Esophagus muscularis mucosa (tissue), 4 donors: ENCODE measurements around the gene EHBP1. TPM values are rescaled to one million over a fixed set of nuclear protein-coding genes. Genes with fewer than 3 reads are reported as not detected.

Source experiments
- DNase-seq: peaks from one replicate; pipeline ENCODE4 v3.0.0-alpha.2; 2017; ENCODE audit errors: extremely low spot score
- H3K27ac ChIP-seq, 4 donors: fragments of 200-600 bp; sonication (generic); replicated peaks in 1 of 4; 1 replicate in 3 of 4; 2 replicates in 1 of 4; pipeline ENCODE4 v1.5.1; 2016 to 2019; ENCODE audit warnings: mild to moderate bottlenecking in 1 of 4
- H3K27me3 ChIP-seq, 4 donors: fragments of 200-600 bp; sonication (generic); one replicate each; pipeline versions ENCODE4 v1.5.1 to v1.6.0; 2016 to 2019
- H3K36me3 ChIP-seq, 4 donors: fragments of 200-600 bp; sonication (generic); one replicate each; pipeline ENCODE4 v1.5.1; 2016 to 2019
- H3K4me1 ChIP-seq, 4 donors: fragments of 200-600 bp; sonication (generic); one replicate each; pipeline ENCODE4 v1.5.1; 2016 to 2019
- H3K4me3 ChIP-seq, 4 donors: fragments of 200-600 bp; sonication (generic); 1 replicate in 2 of 4; 2 replicates in 2 of 4; pipeline ENCODE4 v1.5.1; 2016 to 2019; ENCODE audit warnings: mild to moderate bottlenecking in 4 of 4, moderate library complexity in 1 of 4
- H3K9me3 ChIP-seq, 4 donors: fragments of 200-600 bp; sonication (generic); 1 replicate in 3 of 4; 2 replicates in 1 of 4; pipeline ENCODE4 v1.5.1; 2016 to 2019
- CTCF ChIP-seq, 3 experiments: fragments of 200-600 bp in 2 of 3; fragments of 450-650 bp in 1 of 3; sonication (generic) in 2 of 3; IDR thresholded peaks; one replicate each; pipeline ENCODE4 v1.5.1; 2017 to 2019; ENCODE audit warnings: antibody characterized with exemption in 3 of 3, mild to moderate bottlenecking in 2 of 3, moderate library complexity in 1 of 3
- EP300 ChIP-seq: sonication (generic); formaldehyde crosslinking; IDR thresholded peaks from one replicate; pipeline ENCODE4 v1.6.1; 2017; ENCODE audit warnings: antibody characterized with exemption
- POLR2A ChIP-seq: fragments of 450-650 bp; IDR thresholded peaks from one replicate; pipeline ENCODE4 v1.6.1; 2017; ENCODE audit warnings: antibody characterized with exemption, moderate library complexity, mild to moderate bottlenecking, low read depth
- POLR2AphosphoS5 ChIP-seq, 2 donors: sonication (generic); formaldehyde crosslinking; IDR thresholded peaks; one replicate each; pipeline ENCODE4 v1.6.1; 2017; ENCODE audit warnings: antibody characterized with exemption in 2 of 2
- WGBS: methylation state at CpG from one replicate; pipeline ENCODE4 v1.1.5; 2018; 5-methylcytosine and 5-hydroxymethylcytosine counted together
- intact Hi-C: fragments of 100-400 bp; cut with DNase I; formaldehyde crosslinking; loops from one replicate; pipeline ENCODE4 v1.15.1; 2023
- total RNA-seq, 4 donors: library from RNA; depleted of rRNA; stranded (reverse); fragments of >200 nt; gene quantifications; one replicate each; pipeline versions ENCODE4 v1.1.0 to v1.2.1, GENCODE V29; 2016

Gene EHBP1
- total RNA-seq, 4 donors from 2014 or later: 103 to 199 (median 151) TPM

DNA sequence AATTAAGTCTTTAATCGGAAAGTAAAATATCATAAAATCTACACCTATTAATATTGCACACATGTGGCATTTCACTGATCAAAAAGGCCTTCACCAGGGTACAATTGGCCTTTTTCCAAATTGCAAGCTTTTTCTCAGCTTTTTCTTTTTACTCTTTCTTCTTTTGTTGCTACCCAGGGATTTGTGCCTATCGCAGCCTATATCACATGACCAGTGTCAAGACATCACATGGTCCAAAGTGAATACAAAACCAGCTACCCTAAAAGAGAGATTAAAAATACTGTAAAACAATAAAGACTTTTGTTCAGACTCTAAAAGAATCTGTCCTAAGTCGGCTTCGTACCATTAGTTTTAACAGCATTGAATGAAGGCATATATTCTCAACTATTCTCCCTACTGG is 330.1 kb downstream of the EHBP1 start:
- peaks cover 0 to 36% (median 2%) of the 10 kb centered on the region in 4 donors for H3K36me3 ChIP-seq
- H3K4me3 ChIP-seq: no peak overlapping the region
- intact Hi-C loops: no loop called here
- no peaks in the 10 kb centered on the region for H3K9me3 ChIP-seq
- TF ChIP-seq EP300 (no peak), CTCF (IDR thresholded peaks at IDR 0.05) (no peak), POLR2A (no peak), POLR2AphosphoS5 (IDR thresholded peaks at IDR 0.05) (no peak)
- 96% methylated on average over 4 of the region's 4 CpGs for WGBS
- no peaks in the 10 kb centered on the region for H3K27me3 ChIP-seq
- no peaks in the 10 kb centered on the region for H3K4me1 ChIP-seq
- no peak for DNase-seq
- H3K27ac ChIP-seq: no peak overlapping the region

DNA sequence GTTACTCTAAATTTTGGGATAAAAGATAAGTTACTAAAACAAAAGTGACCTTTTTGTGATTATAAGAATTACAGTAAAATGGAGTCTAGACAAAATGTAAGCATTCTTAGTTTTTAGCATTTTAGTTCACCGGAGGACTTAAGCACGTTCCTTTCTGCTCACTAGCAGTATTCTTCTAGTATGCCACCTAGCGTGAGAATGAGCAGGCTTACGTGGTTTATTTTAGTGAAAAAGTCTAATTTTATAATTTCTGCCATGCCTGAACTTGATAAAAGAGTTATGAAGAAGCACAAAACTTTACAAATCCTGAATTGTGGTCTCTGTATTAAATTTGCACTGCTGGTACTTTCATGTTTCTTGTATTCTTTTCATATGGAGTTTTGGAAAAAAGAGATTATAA is 332.5 kb downstream of the EHBP1 start:
- TF ChIP-seq POLR2AphosphoS5 (IDR thresholded peaks at IDR 0.05) (no peak), EP300 (no peak), CTCF (IDR thresholded peaks at IDR 0.05) (no peak), POLR2A (no peak)
- Histone ChIP-seq H3K4me3 (no peak overlapping the region), H3K4me1 (no peaks in the 10 kb centered on the region), H3K9me3 (no peaks in the 10 kb centered on the region), H3K36me3 (peaks cover 0 to 28% (median 0%) of the 10 kb centered on the region in 4 donors), H3K27me3 (peaks cover 0 to 5% (median 0%) of the 10 kb centered on the region in 4 donors), H3K27ac (no peak overlapping the region)
- intact Hi-C loops: no loop called here
- WGBS: 98% methylated on average over 4 of the region's 4 CpGs
- DNase-seq: no peak

- TF ChIP-seq EP300 (no peak), CTCF (IDR thresholded peaks at IDR 0.05) (no peak), POLR2A (no peak), POLR2AphosphoS5 (IDR thresholded peaks at IDR 0.05) (no peak)
- Histone ChIP-seq H3K27ac (no peak overlapping the region), H3K27me3 (peaks cover 0 to 16% (median 2%) of the 10 kb centered on the region in 4 donors), H3K9me3 (no peaks in the 10 kb centered on the region), H3K4me3 (no peak overlapping the region), H3K36me3 (peaks cover 9 to 41% (median 10%) of the 10 kb centered on the region in 4 donors), H3K4me1 (no peaks in the 10 kb centered on the region)
- WGBS: 97% methylated on average over 1 of the region's 1 CpG
- DNase-seq: no peak
- intact Hi-C loops: no loop called here
Measured at GRCh38 chr2:63040586-63040985, 335.1 kb downstream of the EHBP1 start.

DNA sequence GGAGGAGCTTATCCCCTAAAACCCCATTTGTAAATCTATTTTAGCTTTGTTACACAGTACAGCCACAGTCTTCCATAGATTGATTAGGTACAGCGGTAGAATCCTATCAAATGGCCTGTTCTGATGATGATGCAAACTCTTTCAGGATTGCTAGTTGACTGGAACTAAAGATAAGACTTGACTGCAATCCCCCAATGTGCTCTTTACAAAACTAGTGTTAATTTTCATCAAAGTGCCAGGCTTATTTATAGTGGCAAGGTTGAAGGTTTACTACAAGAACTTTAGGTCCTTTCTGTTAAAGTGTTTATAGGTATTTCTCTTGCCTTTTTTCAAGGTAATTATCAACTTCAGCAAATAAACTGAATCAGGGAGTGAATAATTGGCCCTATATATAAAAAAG is 336.1 kb downstream of the EHBP1 start:
- TF ChIP-seq CTCF (IDR thresholded peaks at IDR 0.05): no peak
- TF ChIP-seq EP300: no peak
- no peak for TF ChIP-seq POLR2AphosphoS5 (IDR thresholded peaks at IDR 0.05)
- no peak for TF ChIP-seq POLR2A
- peaks cover 9 to 51% (median 19%) of the 10 kb centered on the region in 4 donors for H3K36me3 ChIP-seq
- H3K27me3 ChIP-seq: peaks cover 0 to 20% (median 2%) of the 10 kb centered on the region in 4 donors
- no peak overlapping the region for H3K4me3 ChIP-seq
- H3K9me3 ChIP-seq: no peaks in the 10 kb centered on the region
- WGBS: 100% methylated on average over 1 of the region's 1 CpG
- no peaks in the 10 kb centered on the region for H3K4me1 ChIP-seq
- H3K27ac ChIP-seq: no peak overlapping the region
- DNase-seq: no peak
- intact Hi-C loops: no loop called here
